Stimulated activated CD4-positive, alpha-beta T cell treated with anti-CD3 and anti-CD28 coated beads, Interleukin-15, amount 100 ng/mL, for 24 hours (primary cell): ENCODE results near the gene SHFL.

Experiments
- DNase-seq: peaks from one replicate; pipeline ENCODE4 v3.0.0-alpha.2; 2020

The SHFL gene

GRCh38 chr19:10135551-10136334, 49.6 kb downstream of the SHFL start:
- no peak for DNase-seq

- DNase-seq: no peak
Measured at GRCh38 chr19:10136936-10137335, 50.8 kb downstream of the SHFL start.

GRCh38 chr19:10137751-10138682, 51.9 kb downstream of the SHFL start:
- DNase-seq: no peak

- DNase-seq: no peak
Measured at GRCh38 chr19:10138879-10139795, 53.0 kb downstream of the SHFL start.

GRCh38 chr19:10139952-10140351, 53.8 kb downstream of the SHFL start:
- no peak for DNase-seq

- no peak for DNase-seq
Measured at GRCh38 chr19:10141479-10141878, 55.4 kb downstream of the SHFL start.

GRCh38 chr19:10141973-10142372, 55.9 kb downstream of the SHFL start:
- DNase-seq: no peak
